Measurements from ENCODE around the gene PCDHA8.
"Not testable (repeated sequence)": the region's sequence is repeated elsewhere in the genome, so short reads cannot be mapped to it uniquely, and the experiment has no call there.

PCDHA8 gene

DNA sequence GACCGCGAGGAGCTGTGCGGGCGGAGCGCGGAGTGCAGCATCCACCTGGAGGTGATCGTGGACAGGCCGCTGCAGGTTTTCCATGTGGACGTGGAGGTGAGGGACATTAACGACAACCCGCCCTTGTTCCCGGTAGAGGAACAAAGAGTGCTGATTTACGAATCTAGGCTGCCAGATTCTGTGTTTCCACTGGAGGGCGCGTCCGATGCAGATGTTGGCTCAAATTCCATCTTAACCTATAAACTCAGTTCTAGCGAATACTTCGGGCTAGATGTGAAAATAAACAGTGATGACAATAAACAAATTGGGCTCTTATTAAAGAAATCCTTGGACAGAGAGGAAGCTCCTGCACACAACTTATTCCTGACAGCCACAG is 12.6 kb upstream of the PCDHA8 start:
- no peak for DNase-seq

DNA sequence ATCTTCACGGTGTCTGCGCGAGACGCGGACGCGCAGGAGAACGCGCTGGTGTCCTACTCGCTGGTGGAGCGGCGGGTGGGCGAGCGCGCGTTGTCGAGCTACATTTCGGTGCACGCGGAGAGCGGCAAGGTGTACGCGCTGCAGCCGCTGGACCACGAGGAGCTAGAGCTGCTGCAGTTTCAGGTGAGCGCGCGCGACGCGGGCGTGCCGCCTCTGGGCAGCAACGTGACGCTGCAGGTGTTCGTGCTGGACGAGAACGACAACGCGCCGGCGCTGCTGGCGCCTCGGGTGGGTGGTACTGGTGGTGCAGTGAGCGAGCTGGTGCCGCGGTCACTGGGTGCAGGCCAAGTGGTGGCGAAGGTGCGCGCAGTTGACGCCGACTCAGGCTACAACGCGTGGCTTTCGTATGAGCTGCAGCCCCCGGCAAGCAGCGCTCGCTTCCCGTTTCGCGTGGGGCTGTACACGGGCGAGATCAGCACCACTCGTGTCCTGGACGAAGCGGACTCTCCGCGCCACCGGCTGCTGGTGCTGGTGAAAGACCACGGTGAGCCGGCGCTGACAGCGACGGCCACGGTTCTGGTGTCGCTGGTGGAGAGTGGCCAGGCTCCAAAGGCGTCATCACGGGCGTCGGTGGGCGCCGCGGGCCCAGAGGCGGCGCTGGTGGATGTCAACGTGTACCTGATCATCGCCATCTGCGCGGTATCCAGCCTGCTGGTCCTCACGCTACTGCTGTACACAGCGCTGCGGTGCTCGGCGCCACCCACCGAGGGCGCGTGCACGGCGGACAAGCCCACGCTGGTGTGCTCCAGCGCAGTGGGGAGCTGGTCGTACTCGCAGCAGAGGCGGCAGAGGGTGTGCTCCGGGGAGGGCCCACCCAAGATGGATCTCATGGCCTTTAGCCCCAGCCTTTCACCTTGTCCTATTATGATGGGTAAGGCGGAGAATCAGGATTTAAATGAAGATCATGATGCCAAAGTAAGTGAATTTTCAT is 11.2 kb upstream of the PCDHA8 start:
- not testable (repeated sequence) for DNase-seq

DNA sequence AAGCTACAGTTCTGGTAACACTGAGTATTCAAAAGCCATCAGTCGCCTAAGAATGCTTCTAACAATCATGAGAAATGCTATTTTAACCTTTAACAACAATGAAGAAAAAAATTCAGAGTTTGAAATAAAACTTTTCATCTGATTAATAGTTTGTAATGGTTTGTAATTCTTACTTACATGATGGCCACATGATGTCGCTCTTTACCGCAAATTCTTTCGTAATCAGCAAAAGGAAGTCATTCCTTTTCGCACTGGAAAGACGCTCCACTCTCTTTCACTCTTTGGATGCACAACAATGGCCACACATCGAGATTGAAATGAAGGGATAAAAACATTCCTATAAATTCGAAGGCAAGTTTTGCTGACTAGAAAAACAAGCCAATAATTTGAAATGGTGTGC is 7.0 kb upstream of the PCDHA8 start, which contains the start of gene PCDHA7:
Gene PCDHA7 (plus strand): TSS at position 277 of the 400 bp plus-strand sequence. CDS start 115 bp downstream, at position 392.
- no peak for DNase-seq

DNA sequence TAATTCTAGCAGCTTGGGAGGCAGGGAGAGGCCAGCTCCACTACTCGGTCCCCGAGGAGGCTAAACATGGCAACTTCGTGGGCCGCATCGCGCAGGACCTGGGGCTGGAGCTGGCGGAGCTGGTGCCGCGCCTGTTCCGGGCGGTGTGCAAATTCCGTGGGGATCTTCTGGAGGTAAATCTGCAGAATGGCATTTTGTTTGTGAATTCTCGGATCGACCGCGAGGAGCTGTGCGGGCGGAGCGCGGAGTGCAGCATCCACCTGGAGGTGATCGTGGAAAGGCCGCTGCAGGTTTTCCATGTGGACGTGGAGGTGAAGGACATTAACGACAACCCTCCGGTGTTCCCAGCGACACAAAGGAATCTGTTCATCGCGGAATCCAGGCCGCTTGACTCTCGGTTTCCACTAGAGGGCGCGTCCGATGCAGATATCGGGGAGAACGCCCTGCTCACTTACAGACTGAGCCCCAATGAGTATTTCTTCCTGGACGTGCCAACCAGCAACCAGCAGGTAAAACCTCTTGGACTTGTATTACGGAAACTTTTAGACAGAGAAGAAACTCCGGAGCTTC is 6.5 kb upstream of the PCDHA8 start:
- DNase-seq, result not testable (repeated sequence)

DNA sequence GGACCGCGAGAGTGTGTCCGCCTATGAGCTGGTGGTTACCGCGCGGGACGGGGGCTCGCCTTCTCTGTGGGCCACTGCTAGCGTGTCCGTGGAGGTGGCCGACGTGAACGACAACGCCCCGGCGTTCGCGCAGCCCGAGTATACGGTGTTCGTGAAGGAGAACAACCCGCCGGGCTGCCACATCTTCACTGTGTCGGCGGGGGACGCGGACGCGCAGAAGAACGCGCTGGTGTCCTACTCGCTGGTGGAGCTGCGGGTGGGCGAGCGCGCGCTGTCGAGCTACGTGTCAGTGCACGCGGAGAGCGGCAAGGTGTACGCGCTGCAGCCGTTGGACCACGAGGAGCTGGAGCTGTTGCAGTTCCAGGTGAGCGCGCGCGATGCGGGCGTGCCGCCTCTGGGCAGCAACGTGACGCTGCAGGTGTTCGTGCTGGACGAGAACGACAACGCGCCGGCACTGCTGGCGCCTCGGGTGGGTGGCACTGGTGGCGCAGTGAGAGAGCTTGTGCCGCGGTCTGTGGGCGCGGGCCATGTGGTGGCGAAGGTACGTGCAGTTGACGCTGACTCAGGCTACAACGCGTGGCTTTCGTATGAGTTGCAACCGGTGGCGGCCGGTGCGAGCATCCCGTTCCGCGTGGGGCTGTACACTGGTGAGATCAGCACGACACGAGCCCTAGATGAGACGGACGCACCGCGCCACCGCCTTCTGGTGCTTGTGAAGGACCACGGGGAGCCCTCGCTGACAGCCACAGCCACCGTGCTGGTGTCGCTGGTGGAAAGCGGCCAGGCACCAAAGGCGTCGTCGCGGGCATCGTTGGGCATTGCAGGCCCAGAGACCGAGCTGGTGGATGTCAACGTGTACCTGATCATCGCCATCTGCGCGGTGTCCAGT is 5.1 kb upstream of the PCDHA8 start:
- no peak for DNase-seq

DNA sequence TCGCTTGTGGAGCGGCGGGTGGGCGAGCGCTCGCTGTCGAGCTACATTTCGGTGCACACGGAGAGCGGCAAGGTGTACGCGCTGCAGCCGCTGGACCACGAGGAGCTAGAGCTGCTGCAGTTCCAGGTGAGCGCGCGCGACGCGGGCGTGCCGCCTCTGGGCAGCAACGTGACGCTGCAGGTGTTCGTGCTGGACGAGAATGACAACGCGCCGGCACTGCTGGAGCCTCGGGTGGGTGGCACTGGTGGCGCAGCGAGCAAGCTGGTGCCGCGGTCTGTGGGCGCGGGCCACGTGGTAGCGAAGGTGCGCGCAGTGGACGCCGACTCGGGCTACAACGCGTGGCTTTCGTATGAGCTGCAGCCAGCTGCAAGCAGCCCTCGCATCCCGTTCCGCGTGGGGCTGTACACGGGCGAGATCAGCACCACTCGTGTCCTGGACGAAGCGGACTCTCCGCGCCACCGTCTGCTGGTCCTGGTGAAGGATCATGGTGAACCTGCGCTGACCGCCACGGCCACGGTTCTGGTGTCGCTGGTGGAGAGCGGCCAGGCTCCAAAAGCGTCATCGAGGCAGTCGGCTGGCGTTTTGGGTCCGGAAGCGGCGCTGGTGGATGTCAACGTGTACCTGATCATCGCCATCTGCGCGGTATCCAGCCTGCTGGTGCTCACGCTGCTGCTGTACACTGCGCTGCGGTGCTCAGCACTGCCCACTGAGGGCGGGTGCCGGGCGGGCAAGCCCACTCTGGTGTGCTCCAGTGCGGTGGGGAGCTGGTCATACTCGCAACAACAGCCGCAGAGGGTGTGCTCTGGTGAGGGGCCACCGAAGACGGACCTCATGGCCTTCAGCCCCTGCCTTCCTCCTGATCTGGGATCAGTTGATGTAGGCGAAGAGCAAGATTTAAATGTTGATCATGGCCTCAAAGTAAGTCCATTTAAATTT is 2.1 kb downstream of the PCDHA8 start:
- no peak for DNase-seq

DNA sequence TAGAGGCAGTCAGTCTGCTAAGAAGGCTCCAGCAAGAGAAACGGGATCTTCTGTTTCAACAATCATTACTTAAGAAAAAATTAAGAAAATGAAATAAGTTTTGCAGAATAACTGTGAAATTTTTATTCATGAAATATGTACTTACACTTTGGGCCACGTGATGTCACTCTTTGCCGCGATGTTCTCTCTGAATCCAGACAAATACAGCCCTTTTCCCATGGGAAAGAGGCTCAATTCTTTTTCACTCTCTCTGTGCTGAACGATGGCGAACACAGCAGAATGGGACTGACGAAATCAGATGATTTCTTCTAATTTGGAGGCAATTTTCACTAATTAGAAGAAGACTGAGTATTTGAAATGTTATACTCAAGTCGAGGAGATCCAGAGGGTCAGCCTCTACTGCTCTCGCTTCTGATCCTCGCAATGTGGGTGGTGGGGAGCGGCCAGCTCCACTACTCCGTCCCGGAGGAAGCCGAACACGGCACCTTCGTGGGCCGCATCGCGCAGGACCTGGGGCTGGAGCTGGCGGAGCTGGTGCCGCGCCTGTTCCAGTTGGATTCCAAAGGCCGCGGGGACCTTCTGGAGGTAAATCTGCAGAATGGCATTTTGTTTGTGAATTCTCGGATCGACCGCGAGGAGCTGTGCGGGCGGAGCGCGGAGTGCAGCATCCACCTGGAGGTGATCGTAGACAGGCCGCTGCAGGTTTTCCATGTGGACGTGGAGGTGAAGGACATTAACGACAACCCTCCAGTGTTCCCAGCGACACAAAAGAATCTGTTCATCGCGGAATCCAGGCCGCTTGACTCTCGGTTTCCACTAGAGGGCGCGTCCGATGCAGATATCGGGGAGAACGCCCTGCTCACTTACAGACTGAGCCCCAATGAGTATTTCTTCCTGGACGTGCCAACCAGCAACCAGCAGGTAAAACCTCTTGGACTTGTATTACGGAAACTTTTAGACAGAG is 7.4 kb downstream of the PCDHA8 start, which contains the start of gene PCDHA9:
Gene PCDHA9 (plus strand): TSS at position 244 of the 964 bp plus-strand sequence. CDS start 114 bp downstream, at position 358.
- DNase-seq, result not testable (repeated sequence)

DNA sequence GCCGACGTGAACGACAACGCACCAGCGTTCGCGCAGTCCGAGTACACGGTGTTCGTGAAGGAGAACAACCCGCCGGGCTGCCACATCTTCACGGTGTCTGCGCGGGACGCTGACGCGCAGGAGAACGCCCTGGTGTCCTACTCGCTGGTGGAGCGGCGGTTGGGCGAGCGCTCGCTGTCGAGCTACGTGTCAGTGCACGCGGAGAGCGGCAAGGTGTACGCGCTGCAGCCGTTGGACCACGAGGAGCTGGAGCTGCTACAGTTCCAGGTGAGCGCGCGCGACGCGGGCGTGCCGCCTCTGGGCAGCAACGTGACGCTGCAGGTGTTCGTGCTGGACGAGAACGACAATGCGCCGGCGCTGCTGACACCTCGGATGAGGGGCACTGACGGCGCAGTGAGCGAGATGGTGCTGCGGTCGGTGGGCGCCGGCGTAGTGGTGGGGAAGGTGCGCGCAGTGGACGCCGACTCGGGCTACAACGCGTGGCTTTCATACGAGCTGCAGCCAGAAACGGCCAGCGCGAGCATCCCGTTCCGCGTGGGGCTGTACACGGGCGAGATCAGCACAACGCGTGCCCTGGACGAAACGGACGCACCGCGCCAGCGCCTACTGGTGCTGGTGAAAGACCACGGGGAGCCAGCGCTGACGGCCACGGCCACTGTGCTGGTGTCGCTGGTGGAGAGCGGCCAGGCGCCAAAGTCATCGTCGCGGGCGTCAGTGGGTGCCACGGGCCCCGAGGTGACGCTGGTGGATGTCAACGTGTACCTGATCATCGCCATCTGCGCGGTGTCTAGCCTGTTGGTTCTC is 9.0 kb downstream of the PCDHA8 start:
- not testable (repeated sequence) for DNase-seq

DNA sequence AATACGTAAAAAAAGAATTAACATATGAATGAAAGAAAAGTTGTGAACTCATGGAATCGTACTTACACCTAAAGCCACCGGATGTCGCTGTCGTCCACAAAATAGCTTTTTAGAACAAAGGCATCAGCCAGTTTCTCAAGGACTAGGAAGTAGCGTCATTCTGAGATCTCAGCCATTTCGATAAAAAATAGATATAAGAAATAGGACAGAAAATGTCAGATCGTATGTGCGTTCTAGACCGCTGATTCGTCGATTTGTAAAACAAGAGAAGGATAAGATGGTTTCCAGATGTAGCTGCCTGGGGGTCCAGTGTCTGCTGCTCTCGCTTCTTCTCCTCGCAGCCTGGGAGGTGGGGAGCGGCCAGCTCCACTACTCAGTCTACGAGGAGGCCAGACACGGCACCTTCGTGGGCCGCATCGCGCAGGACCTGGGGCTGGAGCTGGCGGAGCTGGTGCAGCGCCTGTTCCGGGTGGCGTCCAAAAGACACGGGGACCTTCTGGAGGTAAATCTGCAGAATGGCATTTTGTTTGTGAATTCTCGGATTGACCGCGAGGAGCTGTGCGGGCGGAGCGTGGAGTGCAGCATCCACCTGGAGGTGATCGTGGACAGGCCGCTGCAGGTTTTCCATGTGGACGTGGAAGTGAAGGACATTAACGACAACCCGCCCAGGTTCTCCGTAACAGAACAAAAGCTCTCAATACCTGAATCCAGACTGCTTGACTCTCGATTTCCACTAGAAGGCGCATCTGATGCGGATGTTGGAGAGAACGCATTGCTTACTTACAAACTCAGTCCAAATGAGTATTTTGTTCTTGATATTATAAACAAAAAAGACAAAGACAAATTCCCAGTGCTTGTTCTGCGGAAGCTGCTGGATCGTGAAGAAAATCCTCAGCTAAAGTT is 15.0 kb downstream of the PCDHA8 start, which contains the start of gene PCDHA10:
Gene PCDHA10 (plus strand): TSS at position 126 of the 903 bp plus-strand sequence. CDS start 152 bp downstream, at position 278.
- DNase-seq, result no peak

DNA sequence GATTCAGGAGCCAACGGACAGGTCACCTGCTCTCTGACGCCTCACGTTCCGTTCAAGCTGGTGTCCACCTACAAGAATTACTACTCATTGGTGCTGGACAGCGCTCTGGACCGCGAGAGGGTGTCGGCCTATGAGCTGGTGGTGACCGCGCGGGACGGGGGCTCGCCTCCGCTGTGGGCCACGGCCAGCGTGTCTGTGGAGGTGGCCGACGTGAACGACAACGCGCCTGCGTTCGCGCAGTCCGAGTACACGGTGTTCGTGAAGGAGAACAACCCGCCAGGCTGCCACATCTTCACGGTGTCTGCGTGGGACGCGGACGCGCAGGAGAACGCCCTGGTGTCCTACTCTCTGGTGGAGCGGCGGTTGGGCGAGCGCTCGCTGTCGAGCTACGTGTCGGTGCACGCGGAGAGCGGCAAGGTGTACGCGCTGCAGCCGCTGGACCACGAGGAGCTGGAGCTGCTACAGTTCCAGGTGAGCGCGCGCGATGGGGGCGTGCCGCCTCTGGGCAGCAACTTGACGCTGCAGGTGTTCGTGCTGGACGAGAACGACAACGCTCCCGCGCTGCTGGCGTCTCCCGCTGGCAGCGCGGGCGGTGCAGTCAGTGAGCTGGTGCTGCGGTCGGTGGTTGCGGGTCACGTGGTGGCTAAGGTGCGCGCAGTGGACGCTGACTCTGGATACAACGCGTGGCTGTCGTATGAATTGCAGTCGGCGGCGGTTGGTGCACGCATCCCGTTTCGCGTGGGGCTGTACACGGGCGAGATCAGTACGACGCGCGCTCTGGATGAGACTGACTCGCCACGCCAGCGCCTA is 16.4 kb downstream of the PCDHA8 start:
- DNase-seq, result no peak

DNA sequence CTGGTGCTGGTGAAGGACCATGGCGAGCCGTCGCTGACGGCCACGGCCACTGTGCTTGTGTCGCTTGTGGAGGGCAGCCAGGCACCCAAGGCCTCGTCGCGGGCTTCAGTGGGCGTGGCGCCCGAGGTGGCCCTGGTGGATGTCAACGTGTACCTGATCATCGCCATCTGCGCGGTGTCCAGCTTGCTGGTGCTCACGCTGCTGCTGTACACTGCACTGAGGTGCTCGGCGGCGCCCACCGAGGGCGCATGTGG is 16.9 kb downstream of the PCDHA8 start:
- no peak for DNase-seq

DNA sequence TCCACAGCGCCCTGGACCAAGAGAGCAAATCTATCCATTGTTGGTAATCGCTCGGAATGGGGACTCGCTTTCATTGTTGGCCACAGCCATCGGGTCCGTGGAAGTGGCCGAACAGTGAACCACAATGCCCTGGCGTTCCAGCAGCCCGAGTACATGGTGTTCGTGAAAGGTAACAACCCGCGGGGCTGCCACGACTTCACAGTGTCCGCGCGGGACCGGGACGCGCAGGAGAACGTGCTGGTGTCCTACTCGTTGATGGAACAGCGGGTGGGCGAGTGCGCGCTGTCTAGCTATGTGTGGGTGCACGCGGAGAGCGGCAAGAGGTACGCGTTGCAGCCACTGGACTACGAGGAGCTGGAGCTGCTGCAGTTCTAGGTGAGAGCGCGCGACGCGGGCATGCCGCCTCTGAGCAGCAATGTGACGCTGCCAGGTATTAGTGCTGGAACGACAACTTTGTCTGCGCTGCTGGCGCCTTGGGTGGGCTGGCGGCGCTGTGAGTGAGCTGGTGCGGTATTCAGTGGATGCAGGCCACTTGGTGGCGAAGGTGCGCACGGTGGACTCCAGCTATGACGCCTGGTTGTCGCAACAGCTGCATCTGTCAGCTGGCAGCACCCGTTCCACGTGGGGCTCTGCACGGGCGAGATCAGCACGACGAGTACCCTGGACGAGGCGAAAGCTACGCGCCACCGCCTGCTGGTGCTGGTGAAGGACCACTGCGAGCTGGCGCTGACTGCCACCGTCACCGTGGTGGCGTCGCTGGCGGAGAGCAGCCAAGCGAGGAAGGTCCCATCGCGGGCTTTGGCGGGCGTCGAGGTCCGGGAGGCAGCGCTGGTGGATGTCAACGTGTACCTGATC is 21.7 kb downstream of the PCDHA8 start:
- DNase-seq, result no peak

DNA sequence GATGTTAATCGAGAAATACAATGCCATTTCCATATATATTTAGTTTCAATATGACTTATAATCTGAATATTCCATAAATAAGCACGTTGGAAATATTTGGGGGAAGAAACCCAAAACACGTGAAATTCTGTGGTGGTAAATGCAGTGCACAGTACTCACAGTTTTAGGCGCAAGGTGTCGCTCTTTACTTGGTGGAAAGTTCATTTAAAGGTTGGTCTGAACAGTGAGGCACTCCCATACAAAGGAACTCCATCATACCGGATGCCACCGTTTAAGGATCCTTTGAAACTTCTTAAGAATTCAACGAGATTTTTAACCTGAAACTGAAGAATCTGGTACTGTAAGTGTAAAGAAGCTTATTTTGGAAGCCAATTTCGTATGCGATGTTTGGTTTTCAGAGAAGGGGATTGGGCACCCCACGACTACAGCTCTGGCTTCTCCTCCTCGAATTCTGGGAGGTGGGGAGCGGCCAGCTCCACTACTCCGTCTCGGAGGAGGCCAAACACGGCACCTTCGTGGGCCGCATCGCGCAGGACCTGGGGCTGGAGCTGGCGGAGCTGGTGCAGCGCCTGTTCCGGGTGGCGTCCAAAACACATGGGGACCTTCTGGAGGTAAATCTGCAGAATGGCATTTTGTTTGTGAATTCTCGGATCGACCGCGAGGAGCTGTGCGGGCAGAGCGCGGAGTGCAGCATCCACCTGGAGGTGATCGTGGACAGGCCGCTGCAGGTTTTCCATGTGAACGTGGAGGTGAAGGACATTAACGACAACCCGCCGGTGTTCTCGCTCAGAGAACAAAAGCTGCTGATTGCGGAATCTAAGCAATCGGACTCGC is 28.0 kb downstream of the PCDHA8 start, which contains the start of gene PCDHA11:
Gene PCDHA11 (plus strand): TSS at position 237 of the 834 bp plus-strand sequence. CDS start 147 bp downstream, at position 384.
- DNase-seq, result no peak

DNA sequence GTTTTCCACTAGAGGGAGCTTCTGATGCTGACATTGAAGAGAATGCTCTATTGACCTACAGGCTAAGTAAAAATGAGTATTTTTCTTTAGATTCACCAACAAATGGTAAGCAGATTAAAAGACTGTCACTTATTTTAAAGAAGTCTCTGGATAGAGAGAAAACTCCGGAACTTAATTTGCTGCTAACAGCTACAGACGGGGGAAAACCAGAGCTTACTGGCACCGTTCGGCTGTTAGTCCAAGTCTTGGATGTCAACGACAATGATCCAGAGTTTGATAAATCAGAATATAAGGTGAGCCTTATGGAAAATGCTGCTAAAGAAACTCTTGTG is 28.5 kb downstream of the PCDHA8 start:
- DNase-seq, result no peak
